ENCODE measurements around the gene MCM5. TPM values are rescaled to one million over a fixed set of nuclear protein-coding genes. Genes with fewer than 3 reads are reported as not detected.

Gene MCM5
- total RNA-seq, 1 experiment from 2014 or later = 149 TPM

DNA sequence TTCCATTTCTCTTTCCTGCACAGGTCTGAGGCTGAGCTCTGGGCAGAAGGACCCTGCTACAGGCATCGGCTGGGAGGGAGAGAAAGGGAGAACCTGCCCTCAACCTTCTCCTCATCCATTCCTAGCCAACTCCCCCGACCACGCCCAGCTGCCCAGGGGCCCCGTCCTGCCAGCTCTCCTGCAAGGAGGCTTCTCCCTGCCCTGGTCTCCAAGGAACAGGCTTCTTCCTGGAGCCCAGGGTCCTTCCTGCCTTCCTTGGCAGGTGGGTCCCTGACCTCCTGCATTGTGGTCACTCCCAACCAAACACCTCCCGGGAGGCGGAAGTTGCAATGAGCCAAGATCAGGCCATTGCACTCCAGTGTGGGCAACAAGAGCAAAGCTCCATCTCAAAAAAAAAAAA is 31.6 kb upstream of the MCM5 start:
- H3K4me3 ChIP-seq = no peak overlapping the region
- DNase-seq (ENCODE audit: low read depth in 1 of 2, low spot score in 2 of 2) = no peak
- H3K27me3 ChIP-seq (replicated peaks) = no peaks in the 10 kb centered on the region
- H3K9me3 ChIP-seq (replicated peaks) = no peaks in the 10 kb centered on the region
- H3K4me1 ChIP-seq (replicated peaks) = peaks cover 18% of the 10 kb centered on the region
- no peak overlapping the region for H3K27ac ChIP-seq
- H3K36me3 ChIP-seq = no peaks in the 10 kb centered on the region

DNA sequence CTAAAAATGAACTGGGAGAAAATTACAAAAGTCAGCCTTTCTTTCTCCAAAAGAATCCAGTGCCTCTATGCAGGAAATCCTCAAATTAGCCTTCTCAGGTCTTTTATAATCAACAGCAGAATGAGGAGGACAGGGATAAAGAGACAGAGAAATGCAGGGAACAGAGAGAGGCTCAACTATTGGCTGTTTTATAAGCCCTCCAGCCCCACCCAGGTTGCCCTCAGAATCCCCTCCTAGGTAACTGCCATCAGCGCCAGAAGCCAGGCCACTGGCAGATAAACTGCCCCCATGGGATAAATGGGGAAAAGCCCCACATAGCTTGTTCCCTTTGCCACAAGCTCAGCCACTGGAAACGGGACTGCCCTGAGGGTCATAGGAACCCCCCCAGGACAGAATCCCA is 29.9 kb upstream of the MCM5 start:
- H3K27ac ChIP-seq = no peak overlapping the region
- no peak for DNase-seq (ENCODE audit: low read depth in 1 of 2, low spot score in 2 of 2)

DNA sequence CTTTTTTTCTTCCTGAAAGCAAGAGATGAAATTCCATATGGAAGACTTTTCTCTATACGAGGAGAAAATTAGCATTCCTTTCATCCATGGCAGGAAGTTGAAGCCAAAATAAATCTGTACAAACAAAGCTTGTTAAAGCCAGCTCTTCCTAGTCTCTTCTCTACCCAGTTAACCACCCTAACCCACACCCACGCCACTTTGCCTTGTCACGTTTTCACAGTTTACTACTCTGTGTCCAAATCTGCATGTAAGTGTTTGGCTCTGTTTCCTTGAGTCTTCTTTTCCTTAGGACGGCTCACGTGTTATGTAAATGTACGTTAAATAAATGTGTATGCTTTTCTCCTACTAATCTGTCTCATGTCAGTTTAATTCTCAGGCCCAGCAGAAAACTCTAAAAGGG is 26.2 kb upstream of the MCM5 start:
- no peaks in the 10 kb centered on the region for H3K9me3 ChIP-seq (replicated peaks)
- no peak overlapping the region for H3K27ac ChIP-seq
- H3K4me1 ChIP-seq (replicated peaks) = peaks cover 27% of the 10 kb centered on the region
- H3K36me3 ChIP-seq = no peaks in the 10 kb centered on the region
- DNase-seq (ENCODE audit: low read depth in 1 of 2, low spot score in 2 of 2) = no peak
- no peaks in the 10 kb centered on the region for H3K27me3 ChIP-seq (replicated peaks)
- H3K4me3 ChIP-seq = no peak overlapping the region

More for the DNA sequence above, 29.9 kb upstream of the MCM5 start:
- no peaks in the 10 kb centered on the region for H3K27me3 ChIP-seq (replicated peaks)
- H3K36me3 ChIP-seq = no peaks in the 10 kb centered on the region
- H3K4me3 ChIP-seq = no peak overlapping the region
- no peaks in the 10 kb centered on the region for H3K9me3 ChIP-seq (replicated peaks)
- peaks cover 9% of the 10 kb centered on the region for H3K4me1 ChIP-seq (replicated peaks)

DNA sequence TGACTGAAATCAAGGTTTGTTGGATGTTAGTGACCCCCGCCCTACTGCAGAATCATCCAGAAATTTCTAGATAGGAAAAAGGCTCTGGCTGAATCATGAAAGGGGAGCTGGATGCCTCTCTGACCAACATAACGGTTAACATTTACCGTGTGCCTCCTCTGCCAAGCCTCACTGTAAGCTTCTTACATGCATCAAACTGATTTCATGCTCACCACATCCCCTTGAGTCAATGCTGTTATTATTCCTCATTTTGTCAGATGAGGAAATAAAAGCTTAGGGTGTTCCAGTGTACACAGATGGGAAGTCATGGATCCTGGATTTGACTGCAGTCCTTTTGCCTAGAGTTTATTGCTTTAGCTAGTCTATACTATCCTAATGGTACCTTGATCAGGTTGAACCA is 24.9 kb upstream of the MCM5 start:
- no peak overlapping the region for H3K27ac ChIP-seq
- H3K36me3 ChIP-seq = no peaks in the 10 kb centered on the region
- no peaks in the 10 kb centered on the region for H3K9me3 ChIP-seq (replicated peaks)
- no peak for DNase-seq (ENCODE audit: low read depth in 1 of 2, low spot score in 2 of 2)
- H3K4me3 ChIP-seq = no peak overlapping the region
- no peaks in the 10 kb centered on the region for H3K27me3 ChIP-seq (replicated peaks)
- peaks cover 27% of the 10 kb centered on the region for H3K4me1 ChIP-seq (replicated peaks)

DNA sequence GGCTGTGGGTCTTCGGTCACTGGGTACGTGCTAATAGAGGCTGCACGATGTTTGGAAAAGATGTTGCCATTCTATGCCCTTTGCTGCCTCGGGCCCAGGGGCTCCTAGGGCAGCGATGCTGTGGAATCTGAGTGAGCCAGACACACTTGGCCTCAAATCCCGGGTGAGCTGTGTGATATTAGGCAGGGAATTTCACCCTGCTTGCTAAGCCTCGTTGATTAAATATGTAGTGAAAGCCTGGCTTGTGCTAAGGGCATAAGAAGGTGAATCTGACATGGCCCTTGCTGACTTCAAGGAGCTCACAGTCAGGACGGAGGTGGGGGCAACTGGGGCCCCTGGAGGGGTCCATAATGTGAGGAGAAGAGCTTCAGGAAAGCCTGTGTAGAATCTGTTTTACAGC is 24.4 kb upstream of the MCM5 start:
- H3K36me3 ChIP-seq = no peaks in the 10 kb centered on the region
- DNase-seq (ENCODE audit: low read depth in 1 of 2, low spot score in 2 of 2) = no peak
- no peak overlapping the region for H3K4me3 ChIP-seq
- no peaks in the 10 kb centered on the region for H3K27me3 ChIP-seq (replicated peaks)
- no peaks in the 10 kb centered on the region for H3K9me3 ChIP-seq (replicated peaks)
- no peak overlapping the region for H3K27ac ChIP-seq
- H3K4me1 ChIP-seq (replicated peaks) = peaks cover 29% of the 10 kb centered on the region

DNA sequence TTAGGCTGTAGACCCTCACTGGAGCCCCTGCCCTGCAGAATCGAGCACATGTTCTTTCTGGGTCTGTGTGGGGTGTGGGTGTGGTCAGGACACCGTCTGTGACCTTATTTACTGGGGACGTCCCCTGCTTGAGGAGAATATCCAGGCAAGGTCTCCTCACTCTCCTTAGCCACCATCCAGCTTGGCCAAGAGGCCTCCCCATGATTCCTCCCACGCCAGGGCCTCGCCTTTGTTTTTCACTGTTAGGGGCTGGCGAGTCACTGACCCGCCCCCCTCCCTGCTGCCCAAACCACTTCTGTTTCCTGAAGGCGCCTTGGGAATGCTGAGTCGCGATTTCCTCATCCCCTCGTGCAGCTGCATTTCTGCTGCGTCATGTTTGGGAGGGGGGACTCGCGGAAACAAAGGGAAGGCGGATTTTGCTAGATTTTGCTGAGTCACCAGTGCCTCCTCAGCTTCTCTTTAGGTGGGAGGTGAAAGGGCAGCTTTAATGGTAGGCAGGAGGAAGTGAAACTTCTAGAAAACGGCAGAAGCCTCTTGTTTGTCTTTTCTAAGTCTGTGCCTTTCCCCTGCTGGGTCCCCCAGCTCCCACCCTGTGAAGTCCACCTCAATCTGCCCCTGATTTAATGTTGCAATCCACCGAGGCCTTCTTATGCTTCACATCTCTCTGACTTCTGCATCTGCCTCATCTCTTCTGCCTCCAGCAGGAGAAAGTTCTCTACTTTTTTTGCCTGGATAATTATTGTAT is 23.0 kb upstream of the MCM5 start:
- Histone ChIP-seq H3K27me3 (replicated peaks) (no peaks in the 10 kb centered on the region), H3K4me1 (replicated peaks) (peaks cover 39% of the 10 kb centered on the region), H3K36me3 (no peaks in the 10 kb centered on the region), H3K4me3 (no peak overlapping the region), H3K27ac (peak overlapping the region; percentile 71), H3K9me3 (replicated peaks) (no peaks in the 10 kb centered on the region)
- peak; percentile 97 for DNase-seq (ENCODE audit: low read depth in 1 of 2, low spot score in 2 of 2)

DNA sequence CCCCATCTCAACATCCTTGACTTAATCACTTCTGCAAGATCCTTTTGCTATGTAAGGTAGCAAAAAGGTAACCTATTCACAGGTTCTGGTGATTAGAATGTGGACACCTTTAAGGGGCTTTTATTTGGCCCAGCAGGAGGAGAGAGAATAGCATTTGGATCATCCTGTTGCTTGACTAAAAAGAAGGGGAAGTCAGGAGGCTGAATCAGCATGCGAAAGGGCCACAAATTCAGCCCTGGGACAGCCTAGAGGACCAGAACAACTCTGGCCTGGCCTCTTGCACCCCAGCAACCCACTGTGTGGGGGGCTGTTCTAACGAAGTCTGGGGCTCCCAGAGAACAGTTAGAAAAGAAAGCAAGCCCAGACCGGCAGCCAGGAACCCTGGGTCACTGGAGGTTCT is 22.2 kb upstream of the MCM5 start:
- H3K36me3 ChIP-seq = no peaks in the 10 kb centered on the region
- no peak for DNase-seq (ENCODE audit: low read depth in 1 of 2, low spot score in 2 of 2)
- no peak overlapping the region for H3K4me3 ChIP-seq
- peaks cover 34% of the 10 kb centered on the region for H3K4me1 ChIP-seq (replicated peaks)
- H3K27ac ChIP-seq = peak overlapping the region; percentile 66; the same call in 1 of the 2 replicates
- no peaks in the 10 kb centered on the region for H3K9me3 ChIP-seq (replicated peaks)
- no peaks in the 10 kb centered on the region for H3K27me3 ChIP-seq (replicated peaks)

DNA sequence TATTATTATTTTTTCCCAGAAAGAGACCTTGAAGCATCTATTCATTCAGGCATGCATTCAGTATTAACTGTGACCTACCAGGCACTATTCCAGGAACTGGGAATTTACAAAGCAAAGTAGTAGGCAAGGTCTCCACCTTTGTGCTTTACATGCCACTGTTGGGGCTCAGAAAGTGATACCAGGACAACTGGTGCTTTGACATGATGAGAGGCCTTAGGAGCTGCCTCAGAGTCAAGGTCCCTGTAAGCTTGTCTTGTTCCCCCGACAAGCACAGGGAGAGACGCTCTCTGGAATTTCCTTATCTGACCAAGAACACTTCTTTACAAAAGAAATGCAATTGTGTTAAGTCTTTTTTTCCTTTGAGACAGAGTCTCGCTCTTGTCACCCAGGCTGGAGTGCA is 21.3 kb upstream of the MCM5 start:
- H3K27me3 ChIP-seq (replicated peaks) = no peaks in the 10 kb centered on the region
- DNase-seq (ENCODE audit: low read depth in 1 of 2, low spot score in 2 of 2) = no peak

DNA sequence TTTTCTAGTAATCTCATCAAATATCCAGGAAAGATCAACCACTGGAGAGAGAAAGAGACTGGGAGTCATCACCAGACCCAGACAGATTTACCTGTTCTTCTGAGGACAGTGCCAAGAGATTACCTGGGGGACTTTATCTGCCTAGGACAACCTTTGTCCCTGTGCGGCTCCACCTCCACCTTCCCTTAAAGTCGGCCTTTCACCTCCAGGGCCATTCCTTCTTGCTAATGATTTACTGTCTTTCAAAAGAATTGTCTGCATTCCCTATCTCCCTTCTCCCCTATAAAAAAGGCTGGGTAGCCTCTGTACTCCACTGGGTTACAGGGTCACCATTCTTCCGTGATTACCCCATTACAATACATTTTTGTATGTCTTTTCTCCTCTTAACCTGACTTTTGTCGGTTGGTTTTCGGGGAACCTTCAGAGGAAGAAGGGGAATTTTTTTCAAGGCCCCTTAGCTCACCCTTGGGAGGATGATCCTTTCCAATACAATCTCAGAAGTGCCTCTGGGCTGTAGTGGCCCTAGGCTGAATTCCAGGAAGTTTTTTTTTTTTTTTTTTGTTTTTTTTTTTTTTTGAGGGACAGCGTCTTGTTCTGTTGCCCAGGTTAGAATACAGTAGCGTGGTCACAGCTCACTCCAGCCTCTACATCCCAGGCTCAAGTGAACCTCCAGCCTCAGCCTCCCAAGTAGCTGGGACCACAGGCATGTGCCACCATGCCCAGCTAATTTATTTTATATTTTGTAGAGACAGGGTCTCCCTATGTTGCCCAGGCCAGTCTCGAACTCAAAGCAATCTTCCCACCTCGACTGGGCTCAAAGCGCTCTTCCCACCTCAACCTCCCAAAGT is 20.6 kb upstream of the MCM5 start:
- peaks cover 11% of the 10 kb centered on the region for H3K36me3 ChIP-seq
- no peak for DNase-seq (ENCODE audit: low read depth in 1 of 2, low spot score in 2 of 2)
- H3K4me3 ChIP-seq = no peak overlapping the region
- peaks cover 34% of the 10 kb centered on the region for H3K4me1 ChIP-seq (replicated peaks)
- no peak overlapping the region for H3K27ac ChIP-seq
- no peaks in the 10 kb centered on the region for H3K9me3 ChIP-seq (replicated peaks)
- no peaks in the 10 kb centered on the region for H3K27me3 ChIP-seq (replicated peaks)

More for the DNA sequence above, 21.3 kb upstream of the MCM5 start:
- Histone ChIP-seq H3K9me3 (replicated peaks) (no peaks in the 10 kb centered on the region), H3K4me3 (no peak overlapping the region), H3K4me1 (replicated peaks) (peaks cover 34% of the 10 kb centered on the region), H3K36me3 (peaks cover 7% of the 10 kb centered on the region), H3K27ac (no peak overlapping the region)

DNA sequence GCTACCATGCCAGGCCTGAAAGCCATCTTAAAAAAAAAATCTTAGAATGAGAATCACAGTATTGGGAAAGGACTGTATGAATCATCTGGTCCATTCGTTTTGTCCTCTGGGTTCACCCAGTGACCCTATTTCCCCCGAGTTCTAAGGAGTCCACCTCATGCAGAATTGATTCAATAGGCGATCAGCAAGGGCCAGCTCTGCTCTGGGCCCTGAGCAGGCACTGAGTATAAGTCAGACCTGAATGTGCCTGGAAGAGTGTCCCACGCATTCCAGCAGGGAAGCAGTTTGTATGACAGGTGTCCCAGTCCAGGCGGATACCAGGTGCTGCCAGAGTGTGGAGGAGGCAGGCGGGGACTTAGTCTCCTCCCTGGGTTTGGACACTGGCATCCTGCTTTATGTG is 19.9 kb upstream of the MCM5 start:
- peaks cover 11% of the 10 kb centered on the region for H3K36me3 ChIP-seq
- no peak for DNase-seq (ENCODE audit: low read depth in 1 of 2, low spot score in 2 of 2)
- H3K27me3 ChIP-seq (replicated peaks) = no peaks in the 10 kb centered on the region
- H3K4me1 ChIP-seq (replicated peaks) = peaks cover 34% of the 10 kb centered on the region
- H3K9me3 ChIP-seq (replicated peaks) = no peaks in the 10 kb centered on the region
- no peak overlapping the region for H3K27ac ChIP-seq
- no peak overlapping the region for H3K4me3 ChIP-seq

DNA sequence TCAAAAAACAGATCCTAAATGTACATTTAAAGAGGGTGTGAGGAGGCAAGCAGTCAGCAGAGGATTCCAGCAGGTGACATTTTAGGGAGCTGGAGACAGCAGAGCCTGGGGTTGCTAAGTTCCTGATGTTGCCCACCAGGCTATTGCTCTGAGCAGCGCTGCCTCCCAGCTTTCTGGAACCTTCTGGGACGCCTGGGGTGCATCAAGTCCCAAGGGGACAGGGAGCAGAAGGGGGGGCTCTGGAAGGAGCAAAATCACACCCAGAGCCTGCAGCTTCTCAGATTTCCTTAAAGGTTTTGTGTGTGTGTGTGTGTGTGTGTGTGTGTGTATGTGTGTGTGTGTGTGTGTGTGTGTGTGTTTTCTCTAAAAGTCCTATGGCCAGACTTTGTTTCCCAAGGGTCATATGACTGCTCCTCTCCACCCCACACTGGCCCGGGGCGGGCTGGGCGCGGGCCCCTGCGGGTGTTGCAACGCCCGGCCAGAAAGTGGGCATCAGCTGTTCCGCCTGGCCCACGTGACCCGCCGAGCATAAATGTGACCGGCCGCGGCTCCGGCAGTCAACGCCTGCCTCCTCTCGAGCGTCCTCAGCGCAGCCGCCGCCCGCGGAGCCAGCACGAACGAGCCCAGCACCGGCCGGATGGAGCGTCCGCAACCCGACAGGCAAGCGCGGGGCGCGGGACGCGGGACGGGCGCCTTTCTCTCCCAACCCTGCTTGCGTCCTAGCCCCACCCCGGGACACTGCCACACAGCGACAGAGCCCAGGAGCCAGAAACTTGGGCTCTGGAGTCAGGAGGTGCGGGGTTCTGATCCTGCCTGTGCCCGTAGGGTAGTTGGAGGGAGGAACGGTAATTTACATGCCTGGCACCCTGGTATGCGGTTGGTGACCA is 19.2 kb upstream of the MCM5 start, which contains the start of gene HMOX1:
Gene HMOX1, plus strand, starts transcription at position 560 of the 887 bp plus-strand sequence. Its CDS starts 78 bp downstream, at position 638.
- H3K4me1 ChIP-seq (replicated peaks) = peaks cover 34% of the 10 kb centered on the region
- H3K4me3 ChIP-seq = peak within 1 kb of the TSS; percentile 52
- DNase-seq (ENCODE audit: low read depth in 1 of 2, low spot score in 2 of 2) = peak; percentile 77 to 90
- H3K36me3 ChIP-seq = peaks cover 11% of the 10 kb centered on the region
- H3K27me3 ChIP-seq (replicated peaks) = no peaks in the 10 kb centered on the region
- peak within 1 kb of the TSS; percentile 28 for H3K27ac ChIP-seq
- no peaks in the 10 kb centered on the region for H3K9me3 ChIP-seq (replicated peaks)

DNA sequence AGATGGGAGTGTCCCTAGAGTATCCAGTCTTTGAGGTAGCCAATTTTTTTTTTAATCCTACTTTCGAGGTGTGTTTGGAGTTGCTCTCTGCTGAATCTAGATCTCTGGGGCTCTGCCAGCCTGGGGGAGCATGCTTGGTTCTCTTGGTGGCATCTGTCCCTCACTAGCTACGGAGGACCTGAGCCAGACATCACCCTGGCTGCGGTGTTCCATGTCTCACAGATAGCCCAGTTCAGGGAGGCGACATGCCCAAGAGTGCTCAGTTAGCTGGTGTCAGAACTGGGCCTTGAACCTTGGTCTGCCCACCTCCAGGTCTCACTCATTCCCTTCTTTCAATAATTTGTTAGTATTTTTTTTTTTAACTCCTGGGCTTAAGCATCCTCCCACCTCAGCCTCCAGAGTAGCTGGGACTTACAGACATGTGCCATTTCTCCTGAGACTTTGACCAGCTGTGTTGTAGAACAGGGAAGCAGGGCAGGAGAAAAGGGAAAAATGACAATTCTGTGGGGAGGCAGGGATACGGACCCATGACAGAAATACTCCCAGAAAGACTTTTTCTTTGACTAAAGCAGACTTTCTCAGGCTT is 18.4 kb upstream of the MCM5 start:
- Histone ChIP-seq H3K36me3 (peaks cover 11% of the 10 kb centered on the region), H3K27ac (peak overlapping the region; percentile 28), H3K4me3 (peak overlapping the region; percentile 52), H3K9me3 (replicated peaks) (no peaks in the 10 kb centered on the region), H3K4me1 (replicated peaks) (peaks cover 32% of the 10 kb centered on the region), H3K27me3 (replicated peaks) (no peaks in the 10 kb centered on the region)
- DNase-seq (ENCODE audit: low read depth in 1 of 2, low spot score in 2 of 2) = no peak

DNA sequence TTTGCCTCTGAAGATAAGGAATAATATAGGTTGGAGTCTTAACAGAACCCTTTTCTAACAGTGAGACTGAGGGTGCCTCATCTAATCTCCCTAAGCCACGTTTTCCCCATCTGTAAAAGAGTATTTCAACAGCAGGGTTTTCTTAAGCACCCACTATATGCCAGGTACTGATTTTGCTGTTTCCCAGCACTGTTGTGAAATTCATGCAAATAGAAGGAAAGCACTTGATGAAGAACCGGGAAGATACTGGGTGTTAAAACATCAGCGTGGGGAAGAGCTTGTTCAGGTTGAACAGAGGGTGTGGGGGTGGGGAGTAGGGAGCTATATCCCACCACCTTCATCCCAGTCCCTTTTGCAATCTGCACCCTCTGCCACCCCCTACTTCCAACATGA is 16.3 kb upstream of the MCM5 start:
- Histone ChIP-seq H3K27ac (no peak overlapping the region), H3K4me3 (no peak overlapping the region), H3K4me1 (replicated peaks) (peaks cover 16% of the 10 kb centered on the region), H3K27me3 (replicated peaks) (no peaks in the 10 kb centered on the region), H3K36me3 (peaks cover 17% of the 10 kb centered on the region), H3K9me3 (replicated peaks) (no peaks in the 10 kb centered on the region)
- no peak for DNase-seq (ENCODE audit: low read depth in 1 of 2, low spot score in 2 of 2)

All from SJSA1 (cell line).